Loucy (cell line): ENCODE results near the gene GNA15.

Experiments used
- H2AFZ ChIP-seq: fragments of 200-600 bp; sonication (generic); 2 replicates; pipeline ENCODE4 v1.6.0; 2016; ENCODE audit warnings: antibody characterized with exemption, mild to moderate bottlenecking, low read length, moderate library complexity
- H3F3A ChIP-seq: fragments of 200-600 bp; 2 replicates; pipeline ENCODE4 v1.6.0; 2016; ENCODE audit warnings: antibody characterized with exemption, low read depth, mild to moderate bottlenecking
- H3K27me3 ChIP-seq: fragments of 200-600 bp; sonication (generic); 2 replicates; pipeline ENCODE4 v1.6.1; 2014; ENCODE audit warnings: low read length, mild to moderate bottlenecking; ENCODE audit not compliant: insufficient read depth, poor library complexity, severe bottlenecking
- H3K36me3 ChIP-seq: fragments of 200-600 bp; sonication (generic); 2 replicates; pipeline ENCODE4 v1.6.1; 2016; ENCODE audit warnings: low read length; ENCODE audit not compliant: insufficient read depth
- H3K4me1 ChIP-seq: fragments of 200-600 bp; sonication (generic); 2 replicates; pipeline ENCODE4 v1.5.1; 2014; ENCODE audit warnings: low read length, mild to moderate bottlenecking; ENCODE audit not compliant: insufficient read depth, poor library complexity, severe bottlenecking
- H3K4me2 ChIP-seq: fragments of 200-600 bp; sonication (generic); 2 replicates; pipeline ENCODE4 v1.6.0; 2014; ENCODE audit warnings: antibody characterized with exemption, low read length, low read depth, mild to moderate bottlenecking; ENCODE audit not compliant: poor library complexity, severe bottlenecking
- H3K4me3 ChIP-seq: fragments of 200-600 bp; sonication (generic); 2 replicates; pipeline ENCODE4 v1.5.1; 2014; ENCODE audit warnings: low read length, mild to moderate bottlenecking, mixed read lengths; ENCODE audit not compliant: poor library complexity, severe bottlenecking
- H3K79me2 ChIP-seq: fragments of 200-600 bp; sonication (generic); 2 replicates; pipeline ENCODE4 v1.6.1; 2014; ENCODE audit warnings: low read length; ENCODE audit not compliant: insufficient read depth
- H3K9ac ChIP-seq: fragments of 200-600 bp; sonication (generic); 2 replicates; pipeline ENCODE4 v1.6.0; 2014; ENCODE audit warnings: mild to moderate bottlenecking, low read depth, low read length, moderate library complexity; ENCODE audit not compliant: poor library complexity, severe bottlenecking
- H3K9me2 ChIP-seq: fragments of 200-600 bp; sonication (generic); replicated peaks from 2 replicates; pipeline ENCODE4 v1.6.1; 2016; ENCODE audit warnings: low read depth, low read length, mixed read lengths
- H3K9me3 ChIP-seq: fragments of 200-600 bp; sonication (generic); 2 replicates; pipeline ENCODE4 v1.6.1; 2014; ENCODE audit warnings: mild to moderate bottlenecking, antibody characterized with exemption, low read length, low read depth; ENCODE audit not compliant: insufficient read depth
- H4K20me1 ChIP-seq: fragments of 200-600 bp; sonication (generic); 2 replicates; pipeline ENCODE4 v1.6.0; 2014; ENCODE audit warnings: antibody characterized with exemption, low read length, mild to moderate bottlenecking; ENCODE audit not compliant: insufficient read depth, poor library complexity, severe bottlenecking
- CTCF ChIP-seq: fragments of 200-600 bp; sonication (generic); conservative IDR thresholded peaks from 2 replicates; pipeline ENCODE4 v1.5.1; 2014; ENCODE audit warnings: mild to moderate bottlenecking, antibody characterized with exemption, low read length
- EZH2phosphoT487 ChIP-seq: fragments of 200-600 bp; IDR thresholded peaks from 2 replicates; pipeline ENCODE4 v1.6.1; 2018; ENCODE audit warnings: antibody characterized with exemption, mild to moderate bottlenecking, moderate library complexity, borderline replicate concordance

The GNA15 gene

DNA sequence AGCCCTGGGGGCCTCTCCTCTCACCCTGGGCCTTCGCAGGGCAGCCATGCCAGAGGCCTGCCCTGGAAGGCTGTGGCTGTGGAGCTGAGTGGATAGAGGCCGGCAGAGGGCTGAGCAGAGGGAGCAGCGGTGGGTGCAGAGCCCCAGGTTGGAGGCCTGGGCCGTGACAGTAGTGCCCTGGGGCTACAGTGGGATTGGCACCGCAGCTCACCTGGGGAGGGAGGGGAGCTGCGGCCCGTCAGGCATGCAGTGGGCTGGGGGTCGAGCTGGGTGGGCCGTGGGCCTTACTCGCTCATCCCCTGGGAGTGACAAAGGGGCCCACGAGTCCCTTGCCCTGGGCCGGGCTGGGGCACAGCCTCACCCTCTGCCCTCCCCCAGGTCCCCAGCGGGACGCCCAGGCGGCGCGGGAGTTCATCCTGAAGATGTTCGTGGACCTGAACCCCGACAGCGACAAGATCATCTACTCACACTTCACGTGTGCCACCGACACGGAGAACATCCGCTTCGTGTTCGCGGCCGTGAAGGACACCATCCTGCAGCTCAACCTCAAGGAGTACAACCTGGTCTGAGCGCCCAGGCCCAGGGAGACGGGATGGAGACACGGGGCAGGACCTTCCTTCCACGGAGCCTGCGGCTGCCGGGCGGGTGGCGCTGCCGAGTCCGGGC is 15.1 kb upstream of the GNA15 start:
- Histone ChIP-seq H3K4me1 (no peaks in the 10 kb centered on the region), H3K9ac (no peak overlapping the region), H3K79me2 (no peaks in the 10 kb centered on the region), H3K9me3 (no peaks in the 10 kb centered on the region), H3F3A (no peaks in the 10 kb centered on the region), H3K27me3 (no peaks in the 10 kb centered on the region), H3K36me3 (no peaks in the 10 kb centered on the region), H3K4me2 (no peak overlapping the region), H3K9me2 (no peaks in the 10 kb centered on the region), H3K4me3 (no peak overlapping the region), H2AFZ (no peak overlapping the region), H4K20me1 (no peaks in the 10 kb centered on the region)
- TF ChIP-seq CTCF (no peak), EZH2phosphoT487 (no peak)

DNA sequence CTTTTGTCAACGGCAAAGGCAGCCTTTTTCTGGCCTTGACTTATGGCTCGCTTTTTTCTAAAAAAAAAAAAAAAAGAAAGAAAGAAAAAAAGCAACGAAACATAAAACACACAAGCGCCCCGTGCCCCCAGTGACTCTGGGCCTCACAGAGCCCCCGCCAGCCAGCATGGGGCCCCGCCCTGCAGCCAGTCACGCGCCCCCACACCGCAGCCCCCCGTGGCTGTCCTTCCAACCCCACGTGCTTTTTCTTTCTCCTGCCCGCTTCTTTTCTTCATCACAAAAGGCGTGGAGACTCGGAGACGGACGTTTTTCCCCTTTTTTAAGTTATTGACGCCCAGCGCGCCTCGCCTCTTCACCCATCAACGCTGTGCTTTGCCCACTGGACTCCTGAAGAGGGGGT is 14.4 kb upstream of the GNA15 start:
- H3K9ac ChIP-seq, result no peak overlapping the region

GRCh38 chr19:3121821-3122511 is 13.9 kb upstream of the GNA15 start:
- Histone ChIP-seq H3K36me3 (no peaks in the 10 kb centered on the region), H3K9me3 (no peaks in the 10 kb centered on the region), H4K20me1 (no peaks in the 10 kb centered on the region), H3K27me3 (no peaks in the 10 kb centered on the region), H2AFZ (no peak overlapping the region), H3K4me3 (no peak overlapping the region), H3K4me2 (no peak overlapping the region), H3K4me1 (no peaks in the 10 kb centered on the region), H3F3A (no peaks in the 10 kb centered on the region), H3K9ac (no peak overlapping the region), H3K79me2 (no peaks in the 10 kb centered on the region), H3K9me2 (no peaks in the 10 kb centered on the region)
- no peak for TF ChIP-seq EZH2phosphoT487
- TF ChIP-seq CTCF, result no peak

More for the DNA sequence above, 14.4 kb upstream of the GNA15 start:
- Histone ChIP-seq H3K4me1 (no peaks in the 10 kb centered on the region), H4K20me1 (no peaks in the 10 kb centered on the region), H3K4me3 (no peak overlapping the region), H3K79me2 (no peaks in the 10 kb centered on the region), H3K36me3 (no peaks in the 10 kb centered on the region), H3K9me2 (no peaks in the 10 kb centered on the region), H3K4me2 (no peak overlapping the region), H2AFZ (no peak overlapping the region), H3F3A (no peaks in the 10 kb centered on the region), H3K9me3 (no peaks in the 10 kb centered on the region), H3K27me3 (no peaks in the 10 kb centered on the region)
- TF ChIP-seq EZH2phosphoT487 (no peak), CTCF (no peak)
